Prostate gland (tissue), 2 donors: Measurements from ENCODE around the gene MICAL3. TPM values are rescaled to one million over a fixed set of nuclear protein-coding genes. Genes with fewer than 3 reads are reported as not detected.
"Not testable (repeated sequence)": the region's sequence is repeated elsewhere in the genome, so short reads cannot be mapped to it uniquely, and the experiment has no call there.

ENCODE experiments used
- DNase-seq: peaks from one replicate; pipeline ENCODE4 v3.0.0-alpha.2; 2019; ENCODE audit warnings: low spot score
- H3K27ac ChIP-seq, 2 donors: fragments of 200-600 bp; sonication (generic); 2 replicates each; pipeline ENCODE4 v1.5.1; 2017 to 2019
- H3K27me3 ChIP-seq: fragments of 200-600 bp; sonication (generic); replicated peaks from 2 replicates; pipeline ENCODE4 v1.5.1; 2019; ENCODE audit not compliant: insufficient read depth
- H3K36me3 ChIP-seq, 2 donors: fragments of 200-600 bp; sonication (generic); 1 replicate in 1 of 2; 2 replicates in 1 of 2; pipeline versions ENCODE4 v1.5.1 to v1.8.1; 2017 to 2019
- H3K4me1 ChIP-seq: fragments of 200-600 bp; sonication (generic); replicated peaks from 2 replicates; pipeline ENCODE4 v1.5.1; 2019
- H3K4me3 ChIP-seq, 2 donors: fragments of 200-600 bp; sonication (generic); 2 replicates each; pipeline ENCODE4 v1.5.1; 2017 to 2019
- H3K9me3 ChIP-seq: fragments of 200-600 bp; sonication (generic); 2 replicates; pipeline ENCODE4 v1.5.1; 2017
- POLR2A ChIP-seq: fragments of 450-650 bp; IDR thresholded peaks from one replicate; pipeline ENCODE4 v1.6.1; 2016; ENCODE audit warnings: antibody characterized with exemption, mild to moderate bottlenecking
- POLR2AphosphoS5 ChIP-seq: sonication (generic); formaldehyde crosslinking; IDR thresholded peaks from one replicate; pipeline ENCODE4 v1.6.1; 2017; ENCODE audit warnings: antibody characterized with exemption
- WGBS: methylation state at CpG from one replicate; pipeline ENCODE4 v1.1.5; 2018; 5-methylcytosine and 5-hydroxymethylcytosine counted together
- intact Hi-C: fragments of 100-400 bp; cut with DNase I; formaldehyde crosslinking; loops from one replicate; pipeline ENCODE4 v1.14.2; 2022
- total RNA-seq, 2 donors: library from RNA; depleted of rRNA; stranded (reverse); fragments of >200 nt; gene quantifications; one replicate each; pipeline ENCODE4 v1.1.0, GENCODE V29; 2016
- TF ChIP-seq, protein P1 (sequence below), 4 experiments: fragments of 200-600 bp in 2 of 4; fragments of 450-650 bp in 2 of 4; sonication (generic) in 2 of 4; IDR thresholded peaks; 1 replicate in 3 of 4; 2 replicates in 1 of 4; pipeline ENCODE4 v1.5.1; 2016 to 2019; ENCODE audit warnings: antibody characterized with exemption in 4 of 4, mild to moderate bottlenecking in 2 of 4, moderate library complexity in 2 of 4

Gene MICAL3
- total RNA-seq, 2 donors from 2014 or later: 58.6 to 78.7 TPM

GRCh38 chr22:17988800-17989513 lies 35.4 kb downstream of the MICAL3 start:
- DNase-seq: no peak
- Histone ChIP-seq H3K27me3 (no peaks in the 10 kb centered on the region), H3K4me3 (no peak overlapping the region), H3K27ac (no peak overlapping the region), H3K36me3 (no peaks in the 10 kb centered on the region), H3K9me3 (no peaks in the 10 kb centered on the region), H3K4me1 (no peaks in the 10 kb centered on the region)
- 87% methylated on average over 16 of the region's 16 CpGs for WGBS
- no peak for TF ChIP-seq POLR2AphosphoS5
- no peak for TF ChIP-seq POLR2A
- TF ChIP-seq, protein P1, sequence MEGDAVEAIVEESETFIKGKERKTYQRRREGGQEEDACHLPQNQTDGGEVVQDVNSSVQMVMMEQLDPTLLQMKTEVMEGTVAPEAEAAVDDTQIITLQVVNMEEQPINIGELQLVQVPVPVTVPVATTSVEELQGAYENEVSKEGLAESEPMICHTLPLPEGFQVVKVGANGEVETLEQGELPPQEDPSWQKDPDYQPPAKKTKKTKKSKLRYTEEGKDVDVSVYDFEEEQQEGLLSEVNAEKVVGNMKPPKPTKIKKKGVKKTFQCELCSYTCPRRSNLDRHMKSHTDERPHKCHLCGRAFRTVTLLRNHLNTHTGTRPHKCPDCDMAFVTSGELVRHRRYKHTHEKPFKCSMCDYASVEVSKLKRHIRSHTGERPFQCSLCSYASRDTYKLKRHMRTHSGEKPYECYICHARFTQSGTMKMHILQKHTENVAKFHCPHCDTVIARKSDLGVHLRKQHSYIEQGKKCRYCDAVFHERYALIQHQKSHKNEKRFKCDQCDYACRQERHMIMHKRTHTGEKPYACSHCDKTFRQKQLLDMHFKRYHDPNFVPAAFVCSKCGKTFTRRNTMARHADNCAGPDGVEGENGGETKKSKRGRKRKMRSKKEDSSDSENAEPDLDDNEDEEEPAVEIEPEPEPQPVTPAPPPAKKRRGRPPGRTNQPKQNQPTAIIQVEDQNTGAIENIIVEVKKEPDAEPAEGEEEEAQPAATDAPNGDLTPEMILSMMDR (IDR thresholded peaks at IDR 0.05): no peak
- intact Hi-C loops: no loop called here

DNA sequence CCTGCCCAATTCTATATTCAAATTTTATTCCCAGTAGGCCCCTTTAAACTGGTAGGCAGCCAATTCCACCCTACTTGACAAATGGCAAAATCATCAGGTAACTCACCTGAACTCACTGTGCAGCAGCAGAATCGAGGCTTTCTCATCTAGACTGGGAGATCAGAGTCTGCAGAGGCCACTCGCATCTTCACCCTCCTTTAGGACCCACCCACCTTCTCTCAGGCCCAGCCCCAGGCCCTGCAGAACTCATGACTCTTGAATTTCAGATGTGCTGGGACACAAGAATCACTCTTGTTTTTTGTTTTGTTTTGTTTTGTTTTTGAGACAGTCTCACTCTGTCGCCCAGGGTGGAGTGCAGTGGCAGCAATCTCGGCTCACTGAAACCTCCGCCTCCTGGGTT lies 38.8 kb downstream of the MICAL3 start:
- Histone ChIP-seq H3K36me3 (no peaks in the 10 kb centered on the region), H3K4me1 (no peaks in the 10 kb centered on the region), H3K27me3 (no peaks in the 10 kb centered on the region), H3K4me3 (no peak overlapping the region), H3K27ac (no peak overlapping the region), H3K9me3 (no peaks in the 10 kb centered on the region)
- 88% methylated on average over 5 of the region's 5 CpGs for WGBS
- intact Hi-C loops: no loop called here
- DNase-seq: no peak
- TF ChIP-seq POLR2A (no peak), POLR2AphosphoS5 (no peak)
- TF ChIP-seq, protein P1 (IDR thresholded peaks at IDR 0.05): no peak

GRCh38 chr22:17985071-17985470 lies 39.3 kb downstream of the MICAL3 start:
- DNase-seq, H3K9me3 ChIP-seq, H3K27ac ChIP-seq, H3K27me3 ChIP-seq, H3K4me3 ChIP-seq, H3K4me1 ChIP-seq, H3K36me3 ChIP-seq, intact Hi-C loops: not testable (repeated sequence)
- WGBS: 62% methylated on average over 11 of the region's 11 CpGs

- Histone ChIP-seq H3K27me3 (no peaks in the 10 kb centered on the region), H3K9me3 (no peaks in the 10 kb centered on the region), H3K36me3 (no peaks in the 10 kb centered on the region), H3K4me3 (no peak overlapping the region), H3K4me1 (no peaks in the 10 kb centered on the region), H3K27ac (no peak overlapping the region)
- TF ChIP-seq POLR2A (no peak), POLR2AphosphoS5 (no peak)
- TF ChIP-seq, protein P1 (IDR thresholded peaks at IDR 0.05): no peak
- intact Hi-C loops: no loop called here
- DNase-seq: no peak
- WGBS: 94% methylated on average over 8 of the region's 8 CpGs
Observed at GRCh38 chr22:17984114-17984513, 40.2 kb downstream of the MICAL3 start.

GRCh38 chr22:17982572-17983141 lies 41.7 kb downstream of the MICAL3 start:
- no peak overlapping the region for H3K27ac ChIP-seq
- DNase-seq: no peak
- H3K27me3 ChIP-seq: no peaks in the 10 kb centered on the region
- no peak for TF ChIP-seq POLR2AphosphoS5
- TF ChIP-seq POLR2A: no peak
- TF ChIP-seq, protein P1 (IDR thresholded peaks at IDR 0.05): no peak
- H3K36me3 ChIP-seq: no peaks in the 10 kb centered on the region
- 85% methylated on average over 7 of the region's 7 CpGs for WGBS
- no peaks in the 10 kb centered on the region for H3K4me1 ChIP-seq
- no peaks in the 10 kb centered on the region for H3K9me3 ChIP-seq
- H3K4me3 ChIP-seq: no peak overlapping the region
- intact Hi-C loops: no loop called here
